Keratinocyte (primary cell): ENCODE results near the gene TRAF3. TPM values are rescaled to one million over a fixed set of nuclear protein-coding genes. Genes with fewer than 3 reads are reported as not detected.

Experiments
- DNase-seq: peaks from one replicate; pipeline ENCODE4 v3.0.0-alpha.2; 2011; ENCODE audit warnings: low read depth, missing footprints, low spot score
- FAIRE-seq: peaks from 2 replicates; lab custom pipeline; 2011; peaks lifted over from hg19 to GRCh38; lab: Jason Lieb, UNC
- H2AFZ ChIP-seq: 2 replicates; pipeline ENCODE4 v1.6.0; 2012; ENCODE audit warnings: low read length, control low read depth, inconsistent platforms; ENCODE audit not compliant: control insufficient read depth
- H3K27ac ChIP-seq: 2 replicates; pipeline ENCODE4 v1.5.1; 2011; ENCODE audit warnings: low read length; ENCODE audit not compliant: control insufficient read depth, insufficient read depth
- H3K27me3 ChIP-seq: 3 replicates; pipeline ENCODE4 v1.6.0; 2011; ENCODE audit warnings: low read length; ENCODE audit not compliant: control insufficient read depth, insufficient read depth; ENCODE audit errors: extremely low read depth
- H3K36me3 ChIP-seq, 2 experiments: 2 replicates in 1 of 2; 3 replicates in 1 of 2; pipeline ENCODE4 v1.5.1; 2011; ENCODE audit warnings: low read length in 2 of 2, mild to moderate bottlenecking in 1 of 2; ENCODE audit not compliant: control insufficient read depth in 2 of 2, insufficient read depth in 2 of 2; ENCODE audit errors: extremely low read depth in 1 of 2
- H3K4me1 ChIP-seq: 3 replicates; pipeline ENCODE4 v1.5.1; 2011; ENCODE audit warnings: low read length; ENCODE audit not compliant: control insufficient read depth, insufficient read depth; ENCODE audit errors: extremely low read depth
- H3K4me2 ChIP-seq: 3 replicates; pipeline ENCODE4 v1.6.0; 2011; ENCODE audit warnings: low read depth, low read length; ENCODE audit not compliant: control insufficient read depth, insufficient read depth; ENCODE audit errors: extremely low read depth
- H3K4me3 ChIP-seq, 3 experiments: fragments of 200-600 bp in 1 of 3; sonication (generic) in 1 of 3; 2 replicates in 2 of 3; 3 replicates in 1 of 3; pipeline ENCODE4 v1.5.1; 2011 to 2016; ENCODE audit warnings: low read length in 3 of 3, mild to moderate bottlenecking in 3 of 3, control low read depth in 2 of 3, inconsistent platforms in 1 of 3, low read depth in 1 of 3, mixed read lengths in 1 of 3, mixed run types in 1 of 3, moderate library complexity in 1 of 3; ENCODE audit not compliant: control insufficient read depth in 2 of 3, insufficient read depth in 2 of 3; ENCODE audit errors: extremely low read depth in 1 of 3
- H3K79me2 ChIP-seq: 2 replicates; pipeline ENCODE4 v1.6.0; 2012; ENCODE audit warnings: low read length; ENCODE audit not compliant: control insufficient read depth, insufficient read depth
- H3K9ac ChIP-seq: 3 replicates; pipeline ENCODE4 v1.6.0; 2011; ENCODE audit warnings: low read length; ENCODE audit not compliant: control insufficient read depth, insufficient read depth; ENCODE audit errors: extremely low read depth
- H3K9me1 ChIP-seq: 3 replicates; pipeline ENCODE4 v1.6.0; 2011; ENCODE audit warnings: low read length; ENCODE audit not compliant: control insufficient read depth, insufficient read depth; ENCODE audit errors: extremely low read depth
- H3K9me3 ChIP-seq: 2 replicates; pipeline ENCODE4 v1.5.1; 2012; ENCODE audit warnings: low read depth, low read length; ENCODE audit not compliant: control insufficient read depth
- H4K20me1 ChIP-seq: 3 replicates; pipeline ENCODE4 v1.6.0; 2011; ENCODE audit warnings: low read length; ENCODE audit not compliant: control insufficient read depth, insufficient read depth; ENCODE audit errors: extremely low read depth
- EZH2 ChIP-seq: IDR thresholded peaks from one replicate; pipeline ENCODE4 v1.6.1; 2012; ENCODE audit warnings: inconsistent platforms, mild to moderate bottlenecking, low read length, moderate library complexity
- dilution Hi-C: fragments of 300-500 bp; cut with MboI; formaldehyde crosslinking; loops from one replicate; pipeline ENCODE4 v1.7.0; 2020; ENCODE audit warnings: low sequenced_read_pairs; ENCODE audit not compliant: extremely low pct_ligation_motif_present
- polyA plus RNA-seq, 5 experiments: library from polyadenylated mRNA; depleted of rRNA in 3 of 5; stranded (reverse) in 3 of 5; stranded (forward) in 1 of 5; unstranded in 1 of 5; fragments of >200 nt; gene quantifications; 1 replicate in 1 of 5; 2 replicates in 3 of 5; 3 replicates in 1 of 5; pipeline versions ENCODE4 v1.2.1 to v1.2.3, GENCODE V29; 2011 to 2012; ENCODE audit warnings: missing spikeins in 2 of 5, low read depth in 1 of 5, low replicate concordance in 1 of 5
- TF ChIP-seq, protein P1 (sequence below), 3 experiments: IDR thresholded peaks in 1 of 3; conservative IDR thresholded peaks in 1 of 3; optimal IDR thresholded peaks in 1 of 3; 2 replicates in 2 of 3; 3 replicates in 1 of 3; pipeline versions ENCODE3 to v1.5.1; 2011; ENCODE audit warnings: low read length in 3 of 3, mild to moderate bottlenecking in 3 of 3, moderate library complexity in 2 of 3, control low read depth in 1 of 3, inconsistent platforms in 1 of 3; ENCODE audit not compliant: insufficient read depth in 2 of 3; ENCODE audit errors: extremely low read depth in 1 of 3

Gene TRAF3
- polyA plus RNA-seq, 1 donor (not counting 4 experiments of a cell fraction or from before 2014, with no cell fraction given) = 12.5 TPM

DNA sequence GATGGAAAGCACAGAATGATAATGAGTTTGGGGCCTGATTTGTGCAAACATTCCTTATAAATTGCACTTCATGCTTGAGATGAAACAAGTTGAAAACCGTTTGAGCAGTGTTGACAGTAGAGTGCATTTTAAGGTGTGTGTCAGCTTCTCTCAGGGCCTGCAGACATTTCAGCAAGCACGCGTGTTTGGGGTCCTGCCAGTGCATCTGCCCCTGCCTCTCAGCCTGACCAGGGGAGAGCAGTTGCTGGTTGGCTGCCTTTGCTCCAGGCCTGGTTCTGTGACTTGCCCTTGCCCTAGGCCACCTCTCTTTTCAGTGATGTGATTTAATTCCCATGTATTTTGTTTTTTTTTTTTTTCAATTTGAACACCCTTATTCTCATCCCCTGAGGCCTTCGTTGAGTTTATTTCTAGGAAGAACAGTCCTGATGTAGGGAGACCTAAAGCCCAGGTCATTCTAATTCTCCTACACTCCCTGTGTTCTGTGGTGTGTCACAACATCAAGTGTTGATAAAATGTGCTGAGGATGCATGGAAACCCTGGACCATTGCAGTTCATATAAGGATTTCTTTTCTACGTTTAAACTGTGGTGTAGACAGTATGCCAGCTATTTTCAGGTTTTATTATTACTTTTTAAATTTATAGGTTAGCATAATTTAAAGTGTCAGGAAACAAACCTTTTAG is 105.1 kb downstream of the TRAF3 start:
- Histone ChIP-seq H3K27ac (no peak overlapping the region), H3K4me1 (no peaks in the 10 kb centered on the region), H3K36me3 (peaks cover 4 to 15% of the 10 kb centered on the region in 2 experiments), H3K9me3 (no peaks in the 10 kb centered on the region), H4K20me1 (no peaks in the 10 kb centered on the region), H3K27me3 (no peaks in the 10 kb centered on the region), H2AFZ (no peak overlapping the region), H3K9ac (no peak overlapping the region), H3K9me1 (no peaks in the 10 kb centered on the region), H3K4me2 (no peak overlapping the region), H3K4me3 (no peak overlapping the region), H3K79me2 (no peaks in the 10 kb centered on the region)
- dilution Hi-C loops = no loop called here
- no peak for FAIRE-seq
- DNase-seq = no peak
- TF ChIP-seq, protein P1, sequence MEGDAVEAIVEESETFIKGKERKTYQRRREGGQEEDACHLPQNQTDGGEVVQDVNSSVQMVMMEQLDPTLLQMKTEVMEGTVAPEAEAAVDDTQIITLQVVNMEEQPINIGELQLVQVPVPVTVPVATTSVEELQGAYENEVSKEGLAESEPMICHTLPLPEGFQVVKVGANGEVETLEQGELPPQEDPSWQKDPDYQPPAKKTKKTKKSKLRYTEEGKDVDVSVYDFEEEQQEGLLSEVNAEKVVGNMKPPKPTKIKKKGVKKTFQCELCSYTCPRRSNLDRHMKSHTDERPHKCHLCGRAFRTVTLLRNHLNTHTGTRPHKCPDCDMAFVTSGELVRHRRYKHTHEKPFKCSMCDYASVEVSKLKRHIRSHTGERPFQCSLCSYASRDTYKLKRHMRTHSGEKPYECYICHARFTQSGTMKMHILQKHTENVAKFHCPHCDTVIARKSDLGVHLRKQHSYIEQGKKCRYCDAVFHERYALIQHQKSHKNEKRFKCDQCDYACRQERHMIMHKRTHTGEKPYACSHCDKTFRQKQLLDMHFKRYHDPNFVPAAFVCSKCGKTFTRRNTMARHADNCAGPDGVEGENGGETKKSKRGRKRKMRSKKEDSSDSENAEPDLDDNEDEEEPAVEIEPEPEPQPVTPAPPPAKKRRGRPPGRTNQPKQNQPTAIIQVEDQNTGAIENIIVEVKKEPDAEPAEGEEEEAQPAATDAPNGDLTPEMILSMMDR (optimal IDR thresholded peaks at IDR 0.05 in 1 of 3, IDR thresholded peaks at IDR 0.05 in 1 of 3, conservative IDR thresholded peaks at IDR 0.05 in 1 of 3; ENCODE audit: extremely low read depth in 1 of 3, insufficient read depth in 2 of 3, low read length in 3 of 3) = no peak
- TF ChIP-seq EZH2 = no peak

DNA sequence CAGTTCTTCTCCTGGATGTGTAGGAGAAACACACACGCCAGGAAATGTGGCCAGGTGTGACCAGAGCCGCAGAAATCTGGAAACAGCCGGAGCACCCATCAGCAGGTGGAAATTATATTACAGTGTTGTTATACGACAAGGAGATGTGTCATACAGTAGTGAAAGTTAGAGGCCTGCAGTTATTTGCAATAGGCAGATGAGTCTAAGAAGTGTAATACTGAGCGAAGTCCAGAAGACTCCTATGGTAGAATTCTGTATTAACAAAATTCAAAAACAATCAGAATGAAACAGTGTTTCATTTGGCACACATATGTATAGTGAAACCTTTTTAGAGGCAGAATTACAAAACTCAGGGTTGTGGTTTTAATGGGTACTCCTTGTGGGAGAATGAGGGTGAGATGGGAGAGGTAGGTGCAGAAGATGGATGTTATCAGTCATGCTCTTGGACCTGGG is 105.9 kb downstream of the TRAF3 start:
- FAIRE-seq (no peak), DNase-seq (no peak)
- Histone ChIP-seq H4K20me1 (no peaks in the 10 kb centered on the region), H3K9me1 (no peaks in the 10 kb centered on the region), H3K4me2 (no peak overlapping the region), H3K27ac (no peak overlapping the region), H2AFZ (no peak overlapping the region), H3K9me3 (no peaks in the 10 kb centered on the region), H3K9ac (no peak overlapping the region), H3K79me2 (no peaks in the 10 kb centered on the region), H3K4me3 (no peak overlapping the region), H3K4me1 (no peaks in the 10 kb centered on the region), H3K27me3 (no peaks in the 10 kb centered on the region), H3K36me3 (peaks cover 8 to 16% of the 10 kb centered on the region in 2 experiments)
- dilution Hi-C loops = no loop called here
- no peak for TF ChIP-seq EZH2
- TF ChIP-seq, protein P1 (optimal IDR thresholded peaks at IDR 0.05 in 1 of 3, IDR thresholded peaks at IDR 0.05 in 1 of 3, conservative IDR thresholded peaks at IDR 0.05 in 1 of 3; ENCODE audit: extremely low read depth in 1 of 3, insufficient read depth in 2 of 3, low read length in 3 of 3) = no peak
